Activated CD4-positive, CD25-positive, alpha-beta regulatory T cell treated with anti-CD3 and anti-CD28 coated beads, Interleukin-2, amount 50 U/mL, for 72 hours (primary cell): Measurements from ENCODE around the gene CRYL1.
"Not testable (repeated sequence)": the region's sequence is repeated elsewhere in the genome, so short reads cannot be mapped to it uniquely, and the experiment has no call there.

ENCODE experiments used
- DNase-seq: peaks from one replicate; pipeline ENCODE4 v3.0.0; 2021

Gene CRYL1

DNA sequence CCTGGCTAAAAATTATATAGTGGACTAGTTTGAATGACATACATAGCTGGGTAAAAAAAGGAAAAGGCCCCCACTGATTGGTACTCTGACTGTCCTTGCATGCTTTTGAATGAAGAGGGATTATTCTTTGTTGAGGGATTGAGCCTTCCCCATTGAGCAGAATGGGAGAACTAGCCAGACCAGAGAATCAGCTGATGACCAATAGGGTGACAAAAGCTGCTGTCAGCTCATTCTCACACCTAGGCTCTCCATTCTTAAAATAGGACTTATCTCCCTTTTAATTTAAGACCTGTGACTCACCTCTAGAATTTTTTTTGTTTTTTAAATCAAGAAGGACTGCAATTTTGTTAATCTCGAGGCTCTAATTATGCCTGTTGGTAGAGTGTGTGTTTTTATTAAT, 79.3 kb downstream of the CRYL1 start:
- DNase-seq, result no peak

DNA sequence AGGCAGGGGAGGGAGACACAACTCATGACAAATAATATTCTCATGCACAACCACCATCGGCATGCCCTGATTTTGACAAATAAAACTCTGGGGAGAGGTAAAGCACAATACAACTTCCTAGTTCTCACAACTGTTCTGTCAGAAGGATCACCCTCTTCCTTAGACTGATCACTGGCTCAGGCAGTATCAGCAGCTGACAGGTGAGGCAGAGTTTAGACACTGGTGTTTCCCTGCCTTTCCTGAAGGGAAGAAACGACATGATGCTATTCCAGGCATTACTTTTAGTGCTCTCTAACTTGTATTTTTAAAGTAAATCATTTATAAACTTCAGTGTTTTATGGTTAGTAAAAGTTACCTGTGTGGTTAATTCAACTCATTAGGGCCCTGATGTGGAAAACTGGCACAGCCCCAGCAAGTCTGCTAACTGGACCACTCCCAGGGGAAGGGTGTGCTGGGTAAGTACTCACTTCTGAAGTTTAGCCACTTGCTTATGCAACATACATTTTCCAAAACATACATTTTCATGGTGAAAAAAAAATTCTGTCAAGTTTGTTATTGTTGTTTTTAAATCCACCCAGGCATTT, 82.8 kb downstream of the CRYL1 start:
- no peak for DNase-seq

DNA sequence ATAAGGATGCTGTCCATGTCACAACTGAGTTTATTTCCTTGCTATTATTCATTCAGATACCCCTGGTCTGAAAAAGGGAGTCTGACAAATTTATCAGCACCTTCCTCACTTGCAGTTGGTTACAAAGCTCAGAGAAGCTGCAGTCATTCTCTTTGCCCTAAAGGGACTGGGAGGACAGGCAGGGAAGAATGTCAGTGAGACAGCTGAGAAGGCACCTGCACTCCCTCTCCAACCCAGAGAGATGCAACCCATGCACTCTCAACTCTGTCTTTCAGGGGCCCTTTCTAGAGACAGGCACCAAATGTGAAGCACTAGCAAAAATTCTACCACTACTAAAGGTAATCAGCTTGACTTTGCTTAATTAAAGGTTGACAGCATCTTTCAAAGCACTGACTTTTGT, 83.3 kb downstream of the CRYL1 start:
- DNase-seq, result no peak

DNA sequence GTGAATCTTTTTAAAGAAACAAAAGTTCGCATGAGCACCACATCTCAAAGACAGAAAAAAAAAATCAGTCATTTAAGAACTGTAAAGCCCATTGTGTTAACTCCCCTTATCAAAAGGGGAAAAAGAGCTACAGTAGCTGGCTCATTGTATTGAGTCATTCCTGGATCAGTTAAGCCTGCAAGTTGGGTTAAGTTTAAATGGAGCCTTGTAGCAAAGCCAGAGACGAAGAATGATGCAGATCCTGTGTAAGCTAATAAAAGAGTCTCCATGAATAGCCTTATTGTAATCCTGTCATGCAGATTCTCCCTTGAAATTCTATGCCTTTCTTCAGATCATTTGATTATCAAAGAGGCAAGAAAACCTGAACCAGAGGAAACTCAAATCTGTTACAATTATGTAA, 83.8 kb downstream of the CRYL1 start:
- no peak for DNase-seq

DNA sequence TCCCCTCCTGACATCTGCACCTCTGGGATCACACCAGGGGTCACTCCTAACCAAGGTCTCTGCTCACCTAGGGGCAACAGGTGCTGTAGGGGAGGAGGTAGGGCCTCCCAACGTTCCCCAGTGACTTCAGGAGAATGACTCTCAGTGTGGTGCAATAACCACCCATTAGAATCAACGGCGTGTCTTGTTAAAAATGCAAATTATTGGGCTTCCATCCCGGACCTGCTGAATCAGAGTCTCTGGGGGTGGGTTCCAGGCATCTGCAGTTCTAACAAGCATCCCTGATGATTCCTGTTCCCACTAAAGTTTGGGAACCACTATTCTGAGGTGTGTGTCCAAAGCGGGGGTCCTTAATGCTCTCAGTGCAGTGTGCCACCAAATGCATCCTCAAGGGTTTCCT, 84.6 kb downstream of the CRYL1 start:
- DNase-seq, result no peak

DNA sequence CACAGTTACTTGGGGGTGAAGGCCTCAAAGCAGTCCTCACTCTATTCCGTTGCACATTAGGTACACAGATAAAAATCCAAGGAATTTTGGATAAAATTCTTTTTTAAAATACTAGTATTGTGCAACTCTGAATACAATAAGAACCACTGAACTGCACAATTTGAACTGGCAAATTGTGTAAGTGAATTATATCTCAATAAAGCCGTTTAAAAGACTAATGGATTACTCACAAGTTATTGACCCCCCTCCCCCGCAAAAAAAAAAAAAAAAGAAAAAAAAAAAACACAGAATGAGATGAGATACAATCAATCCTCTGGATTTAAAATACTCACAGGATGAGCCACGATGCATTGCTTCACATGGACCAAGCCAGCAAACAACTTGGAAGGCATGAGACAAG, 86.4 kb downstream of the CRYL1 start:
- no peak for DNase-seq

DNA sequence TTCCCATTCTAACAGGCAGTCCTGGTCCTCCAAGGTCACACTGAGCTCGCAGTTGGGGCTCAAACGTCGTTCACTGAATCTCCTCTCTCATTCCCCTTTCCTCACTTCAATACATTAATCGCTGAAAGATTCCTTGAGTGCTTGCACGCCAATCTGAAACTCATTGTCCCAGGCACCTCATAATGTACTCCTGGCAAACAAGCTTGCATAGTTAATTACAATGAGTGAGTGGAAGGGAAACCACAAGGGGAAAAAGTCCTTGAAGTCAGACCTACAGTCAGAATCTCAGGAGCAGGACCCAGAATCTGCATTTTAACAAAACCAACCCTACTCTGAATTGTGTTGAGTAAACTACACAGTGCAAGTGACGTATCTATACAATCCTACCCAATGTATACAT, 86.9 kb downstream of the CRYL1 start:
- no peak for DNase-seq

DNA sequence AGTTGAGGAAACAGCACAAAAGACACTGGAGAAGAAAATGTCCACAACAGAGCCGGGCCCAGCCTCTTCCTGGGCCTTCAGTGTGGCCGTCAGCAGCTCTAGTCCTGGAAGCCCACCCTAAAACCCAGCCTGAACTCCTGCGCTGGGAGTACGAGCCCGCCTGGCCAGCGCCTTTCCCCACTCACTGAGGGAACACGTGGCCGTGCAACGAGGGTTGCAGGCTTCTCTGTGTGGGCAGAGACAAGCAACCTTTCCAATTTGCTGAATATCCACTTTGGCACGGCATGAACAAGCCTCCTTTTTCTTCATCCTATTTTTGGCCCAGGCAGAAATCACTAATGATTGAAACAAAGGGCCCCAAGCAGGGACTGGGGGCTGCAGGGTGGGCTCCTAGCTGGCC, 89.2 kb downstream of the CRYL1 start:
- no peak for DNase-seq

DNA sequence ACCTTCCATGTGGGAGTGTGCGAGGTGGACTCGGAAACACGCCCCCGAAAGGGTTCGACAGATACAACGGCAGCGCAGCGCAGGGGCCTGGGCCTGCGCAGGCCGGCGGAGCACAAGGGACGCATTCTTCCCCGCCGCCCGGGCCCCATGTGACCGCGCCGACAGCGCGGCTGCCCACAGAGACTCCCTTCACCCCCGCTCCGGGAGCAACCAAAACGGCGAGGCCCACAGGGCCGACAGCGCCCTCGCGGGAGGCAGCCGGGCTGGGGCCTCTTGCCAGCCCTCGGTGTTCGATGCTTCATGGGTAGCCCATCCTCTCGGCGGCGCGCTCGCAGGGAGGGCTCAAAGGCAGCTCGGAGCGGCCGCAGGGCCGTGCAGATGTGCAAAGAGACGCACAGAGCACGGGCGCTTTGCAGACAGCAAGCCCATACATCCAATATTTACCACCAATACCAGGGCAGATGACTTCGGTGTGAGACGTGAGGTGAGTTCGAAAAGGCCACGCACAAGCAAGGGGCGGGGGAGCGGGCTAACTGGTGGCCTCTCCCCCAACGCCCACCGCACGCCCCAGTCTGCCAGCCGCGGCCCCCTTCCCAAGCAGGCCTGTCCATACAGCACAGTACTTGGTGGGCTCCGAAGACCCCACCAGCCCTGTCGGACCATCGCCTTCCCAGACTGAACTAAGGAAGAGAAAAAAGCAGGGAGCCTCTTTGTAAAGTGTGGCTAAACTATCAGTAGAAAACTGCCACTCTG, 89.9 kb downstream of the CRYL1 start:
- no peak for DNase-seq

DNA sequence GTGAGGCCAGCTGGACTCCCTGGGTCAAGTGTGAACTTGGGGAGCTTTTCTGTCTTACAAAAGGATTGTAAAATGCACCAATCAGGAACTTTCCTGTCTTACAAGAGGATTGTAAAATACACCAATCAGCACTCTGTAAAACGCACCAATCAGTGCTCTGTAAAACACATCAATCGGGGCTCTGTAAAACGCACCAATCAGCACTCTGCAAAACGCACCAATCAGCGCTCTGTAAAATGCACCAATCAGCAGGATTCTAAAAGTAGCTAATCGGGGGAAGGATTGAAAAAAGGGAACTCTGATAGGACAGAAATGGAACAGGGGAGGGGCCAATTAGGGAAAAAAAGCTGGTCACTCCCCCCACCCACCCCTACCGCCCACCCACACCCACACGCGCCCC, 91.4 kb downstream of the CRYL1 start:
- DNase-seq, result not testable (repeated sequence)

DNA sequence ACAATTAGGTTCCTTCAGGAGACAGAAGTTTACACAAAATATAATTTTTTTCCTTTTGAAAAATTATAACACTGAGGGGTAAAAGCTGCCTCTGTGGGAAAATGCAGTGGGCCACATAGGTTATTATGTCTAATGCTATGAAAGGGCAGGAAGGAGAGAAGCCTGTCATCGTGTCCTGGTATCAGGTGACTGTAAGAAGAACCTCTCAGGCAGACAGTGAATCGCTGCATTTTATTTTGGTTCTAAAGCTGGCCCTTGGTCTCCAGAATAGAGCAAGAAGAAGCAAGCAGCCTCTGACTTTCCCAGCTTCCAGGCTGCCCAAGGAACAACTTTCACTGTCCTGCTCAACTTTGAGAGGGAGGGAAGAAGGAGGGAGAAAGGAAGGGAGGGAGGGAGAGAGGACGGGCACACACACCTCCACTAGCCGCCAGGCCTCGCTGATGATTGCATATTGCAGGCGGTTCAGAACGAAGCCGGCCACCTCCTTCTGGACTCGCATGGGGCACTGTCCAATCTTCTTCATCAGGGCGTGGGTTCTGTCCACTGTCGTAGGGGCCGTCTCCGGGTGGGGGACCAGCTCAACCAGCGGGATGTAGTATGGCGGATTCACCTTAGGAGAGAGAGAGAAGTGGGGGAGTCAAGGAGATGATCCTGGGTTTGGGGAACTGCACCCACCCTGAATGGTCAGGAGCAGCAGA, 93.8 kb downstream of the CRYL1 start:
- no peak for DNase-seq

DNA sequence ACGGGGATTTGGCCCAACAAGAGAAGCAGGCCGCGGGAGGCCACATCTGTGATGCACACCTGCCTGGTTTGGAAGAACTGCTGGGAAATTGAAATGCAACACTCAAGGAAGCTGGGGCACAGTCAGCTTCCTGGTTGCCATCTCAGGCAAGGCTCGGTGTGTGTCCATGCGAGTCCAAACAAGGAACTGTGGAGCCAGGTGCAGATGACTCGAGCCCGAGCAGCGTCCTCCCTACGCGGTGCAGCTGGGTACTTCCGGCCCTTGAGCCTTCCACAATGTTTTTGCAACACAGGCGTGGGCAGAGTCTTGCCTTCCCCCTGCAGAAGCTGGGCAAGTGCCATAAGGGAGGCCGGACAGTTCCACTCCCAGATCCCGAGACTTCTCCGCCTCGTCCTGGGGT, 94.6 kb downstream of the CRYL1 start:
- no peak for DNase-seq

DNA sequence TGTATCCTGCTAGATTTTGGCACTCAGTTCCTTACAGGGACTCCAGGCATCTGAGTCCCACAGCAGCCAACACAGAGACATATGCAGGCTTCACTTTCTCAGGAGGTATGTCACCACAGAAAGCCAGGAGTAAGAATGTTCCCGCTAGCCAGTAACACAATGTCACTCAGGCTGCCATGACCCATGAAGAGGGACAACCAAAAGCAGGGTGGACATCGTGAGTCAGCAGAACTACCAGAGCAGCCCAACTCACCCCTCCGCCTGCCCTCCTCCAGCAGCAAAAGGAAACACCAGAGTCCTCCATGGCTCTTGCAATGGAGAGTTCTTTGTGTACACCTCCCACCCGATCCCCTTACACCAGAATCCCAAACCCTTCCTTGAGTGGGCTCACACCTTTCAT, 95.4 kb downstream of the CRYL1 start:
- no peak for DNase-seq

DNA sequence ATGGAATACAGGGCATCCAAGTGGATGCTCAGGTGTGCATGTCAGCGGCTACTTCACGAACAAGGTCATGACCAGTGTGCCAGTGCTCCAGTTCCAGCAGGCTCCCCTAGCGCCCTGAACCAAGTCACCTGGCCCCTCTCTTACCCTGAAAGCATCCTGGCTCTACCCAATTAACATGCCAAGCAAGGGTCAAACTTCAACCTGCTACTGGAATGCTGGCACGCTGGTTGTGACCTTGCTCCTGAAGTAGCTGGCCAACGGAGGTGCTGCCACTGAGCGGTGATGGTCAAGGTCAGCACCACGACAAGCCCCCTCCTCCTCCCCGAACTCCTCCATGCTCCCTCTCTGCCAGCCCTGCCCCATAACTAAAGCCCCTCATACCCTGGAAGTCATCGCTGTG, 96.0 kb downstream of the CRYL1 start:
- no peak for DNase-seq

DNA sequence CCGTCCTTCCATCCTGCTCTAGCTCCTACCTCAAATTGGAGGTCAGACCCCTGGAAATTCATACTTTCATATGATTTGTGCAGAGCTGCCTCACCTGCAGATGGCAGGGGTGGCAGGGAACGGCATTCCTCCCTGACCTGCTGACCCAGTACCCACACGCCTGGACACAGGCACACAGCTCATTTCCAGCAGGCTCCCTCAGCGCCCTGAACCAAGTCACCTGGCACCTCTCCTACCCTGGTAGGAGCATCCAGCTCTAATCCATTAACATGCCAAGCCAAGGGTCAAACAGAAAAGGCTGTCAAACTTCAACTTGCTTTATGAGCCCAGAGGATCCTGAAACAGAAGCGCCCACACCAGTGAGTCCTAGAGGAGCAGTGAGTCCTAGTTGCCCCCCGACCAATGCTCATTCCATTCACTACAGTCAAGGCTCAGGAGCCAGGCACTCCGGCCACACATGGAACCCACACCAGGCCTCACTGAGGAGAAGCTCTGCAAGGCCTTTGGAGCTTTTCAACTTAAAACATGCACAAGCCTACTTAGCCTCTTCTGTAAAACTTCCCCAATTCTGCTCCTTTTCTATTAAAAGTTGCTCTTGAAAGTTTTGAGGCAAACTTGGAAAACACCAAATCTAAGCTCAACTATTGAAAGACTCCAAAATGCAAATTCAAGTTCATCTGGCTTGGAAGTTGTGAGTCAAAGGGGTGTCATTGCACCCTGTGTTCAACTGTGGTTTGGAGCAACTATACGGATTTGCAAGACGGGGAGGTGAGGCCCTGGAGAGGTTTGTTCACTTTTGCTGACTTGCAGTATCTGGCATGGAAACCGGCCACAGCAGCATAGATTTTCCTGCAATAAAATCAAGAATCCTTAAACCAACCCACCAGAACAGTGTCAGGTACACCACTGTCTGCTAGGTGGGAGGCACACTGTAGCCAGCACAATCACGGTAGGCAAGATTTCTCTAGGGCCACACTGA, 96.7 kb downstream of the CRYL1 start:
- DNase-seq, result no peak

DNA sequence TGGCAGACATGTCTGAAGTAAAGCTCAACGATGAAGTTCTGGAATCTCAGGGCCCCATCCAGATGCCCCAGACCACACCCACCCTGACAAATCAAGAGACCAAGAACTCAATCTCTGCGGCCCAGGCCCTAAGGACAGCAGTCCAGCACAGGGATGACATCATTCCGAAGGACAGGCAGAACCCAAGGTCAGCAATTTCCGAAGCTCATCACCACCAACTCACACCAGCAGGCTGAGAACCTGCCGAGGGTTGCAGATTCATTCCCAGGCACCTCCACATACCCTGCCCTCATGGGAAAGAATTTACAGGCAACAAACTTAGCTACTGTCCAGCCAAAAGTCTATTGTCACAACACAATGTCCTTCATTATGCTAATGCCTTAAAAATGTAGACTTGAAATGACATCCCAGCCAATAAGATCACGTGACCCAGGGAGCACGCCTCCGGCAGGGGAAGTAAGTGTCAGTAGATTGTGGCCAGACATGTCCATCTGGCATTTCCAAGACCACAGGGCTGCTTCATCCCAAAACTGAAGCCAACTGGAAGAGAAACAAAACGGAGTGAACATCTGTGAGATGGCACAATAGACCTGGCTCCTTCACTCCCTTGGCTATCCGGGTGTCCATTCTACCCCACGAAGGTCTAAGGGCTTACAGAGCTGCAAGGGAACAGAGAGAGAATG, 98.8 kb downstream of the CRYL1 start:
- DNase-seq, result no peak

DNA sequence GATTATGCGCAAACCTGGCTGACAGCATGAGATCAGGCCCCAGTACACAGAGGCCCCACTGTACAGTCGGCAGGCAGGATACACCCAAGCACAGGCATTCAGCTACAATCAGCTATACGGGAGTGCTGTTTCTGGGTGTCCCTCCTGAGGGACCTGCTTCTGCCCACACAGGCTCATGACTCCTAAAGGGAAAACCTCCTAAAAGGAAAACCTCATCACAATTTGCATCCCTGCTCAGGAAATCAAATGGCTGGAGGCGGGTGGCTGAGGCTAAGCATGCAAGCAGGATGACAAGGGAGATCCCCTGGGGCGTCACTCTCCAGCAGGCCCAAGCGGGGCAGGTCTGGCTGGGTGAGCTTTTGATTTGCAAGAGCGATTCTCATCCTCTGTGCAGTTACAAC, 99.8 kb downstream of the CRYL1 start:
- no peak for DNase-seq

DNA sequence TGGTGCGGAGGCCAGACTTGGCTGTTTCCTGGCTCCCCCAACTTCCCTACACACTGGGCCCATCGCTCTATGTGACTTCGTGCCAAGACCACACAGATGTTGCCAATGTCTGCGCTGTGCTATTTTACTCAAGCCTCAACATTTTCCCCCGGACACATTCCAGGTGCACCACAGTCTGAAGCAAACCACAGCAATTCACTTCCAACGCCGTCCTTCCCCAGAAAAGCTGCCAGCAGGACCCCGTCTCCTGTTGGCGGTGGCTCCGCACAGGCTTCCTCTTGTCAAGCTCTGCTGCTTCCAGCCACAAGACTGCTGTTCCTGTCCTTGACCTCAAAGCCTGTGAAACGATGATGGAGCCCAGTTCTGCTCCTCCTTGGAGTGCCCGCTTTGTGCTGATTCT, 100.7 kb downstream of the CRYL1 start:
- no peak for DNase-seq

DNA sequence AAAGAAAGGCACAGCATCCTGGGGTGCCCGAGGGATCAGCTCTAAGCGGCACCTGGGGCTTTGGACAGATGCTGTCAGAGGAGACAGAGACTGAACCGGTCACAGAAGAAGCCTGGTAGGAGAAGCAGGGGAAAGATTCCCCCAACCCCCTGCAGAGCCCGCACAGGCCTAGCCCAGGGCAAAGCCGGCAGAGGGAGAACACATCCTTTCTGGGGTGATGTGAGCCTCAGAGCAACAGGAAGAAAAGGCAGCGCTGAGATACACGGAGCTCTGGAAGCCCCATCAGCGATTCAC, 101.2 kb downstream of the CRYL1 start:
- DNase-seq, result no peak

DNA sequence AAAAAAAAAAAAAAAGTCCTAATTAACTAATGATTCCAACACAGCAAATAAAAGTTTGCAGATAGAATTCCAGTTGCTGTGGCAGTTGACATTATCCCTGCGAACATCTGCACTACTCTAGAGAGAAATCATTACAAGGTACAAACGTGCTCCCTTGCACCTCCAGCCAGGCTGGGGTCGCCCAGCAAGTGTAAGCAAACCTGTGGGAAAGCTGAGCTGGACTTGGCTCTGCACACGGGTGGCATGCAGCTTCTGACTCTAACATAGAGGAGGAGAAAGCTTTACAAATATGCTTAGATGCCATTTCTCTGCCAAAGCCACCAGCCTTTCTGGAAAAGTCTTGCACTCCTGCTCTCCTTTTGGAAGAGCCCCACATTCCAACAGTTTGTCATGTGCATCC, 103.3 kb downstream of the CRYL1 start:
- DNase-seq, result no peak

DNA sequence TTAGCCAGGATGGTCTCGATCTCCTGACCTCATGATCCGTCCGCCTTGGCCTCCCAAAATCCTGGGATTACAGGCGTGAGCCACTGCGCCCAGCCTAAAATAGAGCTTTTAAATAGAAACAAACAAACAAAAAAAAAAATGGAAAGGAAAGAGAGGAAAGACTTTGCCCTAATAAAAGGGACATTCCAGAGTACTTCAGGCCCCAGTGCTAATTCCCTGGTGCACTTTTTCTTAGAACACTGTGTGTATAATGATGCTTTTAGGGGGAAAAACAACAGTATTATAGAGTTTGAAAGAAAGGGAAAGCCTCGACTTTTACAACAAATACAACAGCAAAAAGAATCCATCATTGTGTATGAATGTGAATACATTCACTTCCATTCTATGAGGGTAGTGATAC, 104.7 kb downstream of the CRYL1 start:
- DNase-seq, result no peak

DNA sequence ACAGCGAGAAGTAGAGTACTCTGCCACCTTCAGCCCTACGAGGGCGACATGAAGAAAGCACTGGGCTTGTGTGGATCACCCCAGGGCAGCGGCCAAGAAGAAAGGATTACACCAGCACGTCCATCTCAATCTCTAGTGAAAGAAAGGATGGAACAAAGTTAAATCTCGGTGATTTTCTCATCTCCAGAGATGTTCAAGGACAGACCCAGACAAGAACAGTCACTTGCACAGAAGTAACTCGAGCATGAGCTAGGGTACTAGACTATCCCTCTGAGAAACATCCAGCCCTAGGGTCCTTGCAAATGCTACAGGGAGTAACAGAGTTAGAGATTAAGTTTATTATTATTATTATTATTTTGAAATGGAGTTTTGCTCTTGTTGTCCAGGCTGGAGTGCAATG, 106.7 kb downstream of the CRYL1 start:
- no peak for DNase-seq

DNA sequence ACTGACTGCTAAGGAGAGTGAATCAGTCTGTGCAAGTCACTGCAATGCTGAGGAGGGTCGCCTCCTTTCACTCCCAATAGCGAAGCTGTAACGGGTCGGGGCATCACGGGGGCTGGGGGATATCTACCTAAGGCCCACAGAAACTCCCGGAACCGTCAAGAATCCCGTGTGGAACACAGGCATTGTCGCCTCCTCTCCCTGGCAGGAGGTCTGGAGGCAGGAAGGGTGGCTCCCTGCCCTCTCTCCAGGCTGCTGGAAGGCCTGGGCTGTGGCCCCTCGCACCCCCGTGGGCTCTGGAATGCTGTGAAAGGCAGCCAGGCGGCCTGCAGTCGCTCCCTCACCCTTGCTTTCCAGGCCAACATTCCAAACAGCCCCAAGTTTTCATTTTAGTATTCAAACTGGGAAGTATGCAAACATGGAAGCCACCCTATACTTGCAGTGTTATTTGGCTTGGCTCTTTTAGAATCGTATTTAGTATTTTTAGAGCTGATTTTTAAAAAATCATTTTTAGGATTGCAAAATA, 109.4 kb downstream of the CRYL1 start:
- no peak for DNase-seq
